ENCODE measurements around the gene FOXC2. TPM values are rescaled to one million over a fixed set of nuclear protein-coding genes. Genes with fewer than 3 reads are reported as not detected.

The FOXC2 gene
- total and polyA plus RNA-seq, 2 experiments from 2014 or later: 2.4 to 3.7 TPM

DNA sequence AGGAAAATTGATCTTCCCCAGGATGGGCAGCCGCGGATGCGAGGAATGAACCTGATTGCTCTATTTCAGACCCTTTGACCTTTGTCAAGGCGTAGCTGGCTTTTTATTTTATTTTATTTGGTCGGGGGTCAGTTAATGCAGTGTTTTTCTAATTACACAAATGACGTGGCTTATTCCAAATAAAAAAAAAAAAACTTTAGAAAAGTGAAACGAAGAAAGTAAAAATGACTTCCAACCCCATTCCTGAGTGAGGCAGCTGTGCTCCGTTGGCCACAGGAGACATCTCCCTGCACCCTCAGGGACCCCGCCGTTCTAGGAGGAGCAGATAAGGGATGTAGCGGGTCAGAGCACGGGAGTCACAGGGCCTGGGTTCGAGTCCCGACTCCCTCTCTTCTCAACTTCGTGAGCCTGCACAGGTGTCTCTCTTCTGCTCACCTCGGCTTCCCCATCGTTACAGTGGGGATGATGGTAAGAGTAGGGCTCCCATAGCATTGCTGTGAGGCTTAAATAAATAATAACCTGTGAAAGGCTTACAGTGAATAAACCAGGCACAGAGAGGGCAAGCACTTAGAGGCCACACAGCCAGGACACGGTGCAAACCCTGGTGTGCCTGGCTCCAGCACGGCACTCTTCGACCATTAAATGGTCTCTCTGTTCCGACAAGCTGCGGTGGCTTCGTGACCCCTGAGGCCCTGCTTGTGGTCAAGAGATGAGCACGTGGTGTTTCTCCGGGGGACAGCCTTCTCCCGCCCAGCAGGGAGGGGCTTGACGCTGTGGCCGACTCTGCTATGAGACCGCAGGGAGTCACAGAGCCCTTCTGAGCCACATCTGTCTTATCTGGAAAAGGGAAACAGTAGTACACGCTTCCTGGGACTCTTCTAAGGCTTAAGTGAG lies 46.1 kb upstream of the FOXC2 start:
- Histone ChIP-seq H3K9me3 (ENCODE audit: low read depth) (no peaks in the 10 kb centered on the region), H3K4me3 (no peak overlapping the region), H3K4me1 (ENCODE audit: low read depth) (peaks cover 4% of the 10 kb centered on the region), H3K36me3 (no peaks in the 10 kb centered on the region), H3K27ac (no peak overlapping the region), H3K27me3 (peaks cover 41% of the 10 kb centered on the region)
- TF ChIP-seq, protein P1, sequence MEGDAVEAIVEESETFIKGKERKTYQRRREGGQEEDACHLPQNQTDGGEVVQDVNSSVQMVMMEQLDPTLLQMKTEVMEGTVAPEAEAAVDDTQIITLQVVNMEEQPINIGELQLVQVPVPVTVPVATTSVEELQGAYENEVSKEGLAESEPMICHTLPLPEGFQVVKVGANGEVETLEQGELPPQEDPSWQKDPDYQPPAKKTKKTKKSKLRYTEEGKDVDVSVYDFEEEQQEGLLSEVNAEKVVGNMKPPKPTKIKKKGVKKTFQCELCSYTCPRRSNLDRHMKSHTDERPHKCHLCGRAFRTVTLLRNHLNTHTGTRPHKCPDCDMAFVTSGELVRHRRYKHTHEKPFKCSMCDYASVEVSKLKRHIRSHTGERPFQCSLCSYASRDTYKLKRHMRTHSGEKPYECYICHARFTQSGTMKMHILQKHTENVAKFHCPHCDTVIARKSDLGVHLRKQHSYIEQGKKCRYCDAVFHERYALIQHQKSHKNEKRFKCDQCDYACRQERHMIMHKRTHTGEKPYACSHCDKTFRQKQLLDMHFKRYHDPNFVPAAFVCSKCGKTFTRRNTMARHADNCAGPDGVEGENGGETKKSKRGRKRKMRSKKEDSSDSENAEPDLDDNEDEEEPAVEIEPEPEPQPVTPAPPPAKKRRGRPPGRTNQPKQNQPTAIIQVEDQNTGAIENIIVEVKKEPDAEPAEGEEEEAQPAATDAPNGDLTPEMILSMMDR (IDR thresholded peaks at IDR 0.05; ENCODE audit: low read depth, low read length): no peak
- DNase-seq (ENCODE audit: low read depth in 1 of 2, low spot score in 1 of 2): no peak

DNA sequence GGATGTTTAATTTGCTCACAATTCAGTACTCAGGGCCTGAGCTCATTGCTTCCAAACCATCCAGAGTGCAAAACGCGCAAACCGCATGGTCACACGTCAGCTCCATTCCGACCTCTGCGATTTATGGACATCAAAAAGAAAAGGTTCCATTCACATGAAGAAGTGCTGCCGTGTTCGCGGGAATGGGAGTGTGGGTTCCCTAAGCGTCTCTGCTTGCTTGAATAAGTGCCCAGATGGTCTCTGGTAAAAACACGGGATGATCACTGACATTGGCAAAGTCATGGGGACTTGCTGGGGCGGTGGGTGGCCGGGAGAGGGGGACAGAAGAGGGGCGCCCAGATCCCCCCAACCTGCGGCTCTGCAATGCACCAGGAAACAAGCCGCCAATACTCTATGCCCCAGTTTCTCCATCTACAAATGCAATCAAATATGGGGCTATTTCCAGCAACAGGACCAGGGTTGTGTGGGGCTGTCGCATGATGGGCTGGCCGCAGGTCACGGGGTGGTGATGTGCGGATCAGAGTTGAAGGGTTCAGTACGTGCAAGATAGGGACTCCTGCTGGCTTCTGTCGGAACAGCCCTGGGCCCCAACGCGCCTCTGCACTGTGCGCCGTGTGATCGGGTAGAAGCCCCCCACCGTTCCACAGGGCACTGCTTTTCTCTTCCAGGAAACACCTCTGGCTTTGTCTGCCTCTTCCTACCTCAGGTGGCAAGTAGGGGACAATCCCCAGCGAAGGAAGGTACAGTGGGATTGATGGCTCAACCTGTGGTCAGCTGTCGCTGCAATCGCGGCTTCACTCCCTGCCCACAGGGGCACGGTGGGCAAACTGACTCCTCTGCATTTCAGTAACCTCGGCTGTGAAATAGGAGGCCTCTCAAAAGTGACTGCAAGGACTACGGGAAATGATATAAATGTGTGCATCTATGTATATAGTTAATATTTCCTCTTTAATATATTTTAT lies 45.1 kb upstream of the FOXC2 start:
- TF ChIP-seq, protein P1 (IDR thresholded peaks at IDR 0.05; ENCODE audit: low read depth, low read length): no peak
- no peaks in the 10 kb centered on the region for H3K36me3 ChIP-seq
- H3K4me3 ChIP-seq: no peak overlapping the region
- H3K27me3 ChIP-seq: peaks cover 31% of the 10 kb centered on the region
- no peak overlapping the region for H3K27ac ChIP-seq
- no peak for DNase-seq (ENCODE audit: low read depth in 1 of 2, low spot score in 1 of 2)
- H3K9me3 ChIP-seq (ENCODE audit: low read depth): no peaks in the 10 kb centered on the region
- no peaks in the 10 kb centered on the region for H3K4me1 ChIP-seq (ENCODE audit: low read depth)

DNA sequence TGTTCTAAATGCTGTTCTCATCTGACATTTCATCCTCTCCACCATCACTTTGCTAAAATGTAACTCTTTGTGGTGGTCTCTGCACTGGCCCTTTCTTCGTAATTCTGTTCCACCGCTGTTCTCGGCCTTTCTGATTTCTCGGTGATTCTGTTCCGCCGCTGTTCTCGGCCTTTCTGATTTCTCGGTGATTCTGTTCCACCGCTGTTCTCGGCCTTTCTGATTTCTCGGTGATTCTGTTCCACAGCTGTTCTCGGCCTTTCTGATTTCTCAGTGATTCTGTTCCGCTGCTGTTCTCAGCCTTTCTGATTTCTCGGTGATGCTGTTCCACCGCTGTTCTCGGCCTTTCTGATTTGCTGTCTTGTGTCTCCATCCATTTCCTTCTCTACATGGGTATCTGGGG lies 44.0 kb upstream of the FOXC2 start:
- Histone ChIP-seq H3K27ac (no peak overlapping the region), H3K4me1 (ENCODE audit: low read depth) (peaks cover 4% of the 10 kb centered on the region), H3K4me3 (no peak overlapping the region), H3K27me3 (peaks cover 20% of the 10 kb centered on the region), H3K9me3 (ENCODE audit: low read depth) (no peaks in the 10 kb centered on the region), H3K36me3 (no peaks in the 10 kb centered on the region)
- TF ChIP-seq, protein P1 (IDR thresholded peaks at IDR 0.05; ENCODE audit: low read depth, low read length): no peak
- no peak for DNase-seq (ENCODE audit: low read depth in 1 of 2, low spot score in 1 of 2)

DNA sequence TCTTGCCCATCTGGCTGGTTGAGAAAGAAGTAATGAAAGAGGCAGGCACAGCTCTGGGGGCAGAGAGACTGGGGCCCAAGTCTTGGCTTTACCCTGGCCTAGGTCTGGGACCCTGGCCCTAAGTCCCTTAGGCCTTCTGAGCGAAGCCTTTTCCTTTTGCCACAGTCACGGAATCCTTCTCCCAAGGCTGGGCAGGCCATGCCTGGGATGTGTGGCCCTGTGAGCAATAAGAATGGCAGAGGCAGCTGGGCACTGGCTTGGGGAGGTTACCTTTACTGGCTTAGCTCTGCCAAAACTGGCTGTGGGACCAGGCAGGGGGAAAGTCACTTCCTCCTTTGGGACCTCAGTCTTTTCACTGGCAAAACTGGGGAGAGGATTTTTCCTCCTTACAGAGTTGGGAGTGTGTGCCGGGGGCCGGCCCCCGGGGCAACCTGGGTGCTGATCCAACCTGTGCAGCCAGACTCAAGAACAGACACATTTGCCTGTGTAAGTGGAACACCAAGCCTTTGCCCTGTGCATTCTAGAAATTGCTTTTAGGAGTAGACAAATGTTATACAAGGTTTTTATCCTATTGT lies 43.4 kb upstream of the FOXC2 start:
- no peaks in the 10 kb centered on the region for H3K9me3 ChIP-seq (ENCODE audit: low read depth)
- H3K27ac ChIP-seq: no peak overlapping the region
- no peak overlapping the region for H3K4me3 ChIP-seq
- TF ChIP-seq, protein P1 (IDR thresholded peaks at IDR 0.05; ENCODE audit: low read depth, low read length): no peak
- H3K27me3 ChIP-seq: peaks cover 19% of the 10 kb centered on the region
- peaks cover 8% of the 10 kb centered on the region for H3K4me1 ChIP-seq (ENCODE audit: low read depth)
- DNase-seq (ENCODE audit: low read depth in 1 of 2, low spot score in 1 of 2): no peak
- no peaks in the 10 kb centered on the region for H3K36me3 ChIP-seq

DNA sequence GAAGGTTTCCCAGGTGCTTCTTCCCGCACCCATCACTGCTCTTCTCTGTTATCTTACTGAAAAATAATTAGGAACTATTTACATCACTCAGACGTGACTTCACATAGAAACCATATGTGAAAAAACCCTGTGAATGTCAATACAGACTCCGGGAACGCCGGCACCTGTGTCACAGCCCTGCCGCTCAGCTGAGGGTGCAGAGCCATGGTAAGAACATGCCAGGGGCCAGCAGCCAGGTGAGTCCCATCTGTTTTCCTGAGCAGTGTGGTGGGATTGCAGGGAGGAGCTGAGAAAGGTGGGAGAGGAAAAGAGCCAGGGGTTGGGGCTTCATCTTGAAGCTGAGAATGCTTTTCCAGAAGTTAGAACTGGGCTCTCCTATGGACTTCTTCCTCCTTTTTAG lies 42.6 kb upstream of the FOXC2 start:
- Histone ChIP-seq H3K9me3 (ENCODE audit: low read depth) (no peaks in the 10 kb centered on the region), H3K4me1 (ENCODE audit: low read depth) (peaks cover 8% of the 10 kb centered on the region), H3K27me3 (peaks cover 11% of the 10 kb centered on the region), H3K27ac (no peak overlapping the region), H3K4me3 (no peak overlapping the region), H3K36me3 (no peaks in the 10 kb centered on the region)
- TF ChIP-seq, protein P1 (IDR thresholded peaks at IDR 0.05; ENCODE audit: low read depth, low read length): no peak
- no peak for DNase-seq (ENCODE audit: low read depth in 1 of 2, low spot score in 1 of 2)

All from cardiac muscle cell (in vitro differentiated cells and primary cell).